Mesendoderm (in vitro differentiated cells): ENCODE measurements around the gene GSN.

Source experiments
- DNase-seq: peaks from one replicate; pipeline ENCODE4 v3.0.0; 2013
- H2AK5ac ChIP-seq: 2 replicates; pipeline ENCODE4 v1.6.1; 2013; ENCODE audit warnings: low read length, inconsistent platforms
- H2BK120ac ChIP-seq: 2 replicates; pipeline ENCODE4 v1.6.1; 2013; ENCODE audit warnings: low read depth, mild to moderate bottlenecking, low read length, moderate library complexity, mixed read lengths
- H2BK15ac ChIP-seq: replicated peaks from 2 replicates; pipeline ENCODE4 v1.6.1; 2013; ENCODE audit warnings: low read depth, mild to moderate bottlenecking, moderate library complexity
- H2BK5ac ChIP-seq: 2 replicates; pipeline ENCODE4 v1.6.1; 2013; ENCODE audit warnings: low read length, inconsistent platforms
- H3K18ac ChIP-seq: 2 replicates; pipeline ENCODE4 v1.6.1; 2013; ENCODE audit warnings: mild to moderate bottlenecking, low read length, mixed read lengths
- H3K23ac ChIP-seq: one replicate; pipeline ENCODE4 v1.6.1; 2013; ENCODE audit warnings: low read length
- H3K27ac ChIP-seq: 2 replicates; pipeline ENCODE4 v1.5.1; 2013; ENCODE audit warnings: low read depth, mild to moderate bottlenecking, inconsistent platforms, low read length, moderate library complexity
- H3K27me3 ChIP-seq: 2 replicates; pipeline ENCODE4 v1.6.1; 2013; ENCODE audit warnings: low read length, control low read depth, mild to moderate bottlenecking, inconsistent platforms; ENCODE audit not compliant: insufficient read depth, poor library complexity
- H3K36me3 ChIP-seq: 2 replicates; pipeline ENCODE4 v1.6.1; 2013; ENCODE audit warnings: low read length, inconsistent platforms; ENCODE audit not compliant: control insufficient read depth, insufficient read depth
- H3K4ac ChIP-seq: one replicate; pipeline ENCODE4 v1.6.1; 2013; ENCODE audit warnings: low read depth, mild to moderate bottlenecking, low read length, moderate library complexity
- H3K4me1 ChIP-seq: 2 replicates; pipeline ENCODE4 v1.6.1; 2013; ENCODE audit warnings: low read depth, low read length, inconsistent platforms; ENCODE audit not compliant: control insufficient read depth
- H3K4me2 ChIP-seq: 2 replicates; pipeline ENCODE4 v1.6.1; 2013; ENCODE audit warnings: low read length
- H3K4me3 ChIP-seq: 2 replicates; pipeline ENCODE4 v1.5.1; 2013; ENCODE audit warnings: mild to moderate bottlenecking, low read length
- H3K56ac ChIP-seq: one replicate; pipeline ENCODE4 v1.6.1; 2013; ENCODE audit warnings: low read length
- H3K79me1 ChIP-seq: 2 replicates; pipeline ENCODE4 v1.6.1; 2013; ENCODE audit warnings: low read length, inconsistent platforms
- H3K79me2 ChIP-seq: 2 replicates; pipeline ENCODE4 v1.6.1; 2013; ENCODE audit warnings: mild to moderate bottlenecking, low read length; ENCODE audit not compliant: control insufficient read depth, insufficient read depth
- H3K9ac ChIP-seq: 2 replicates; pipeline ENCODE4 v1.6.1; 2013; ENCODE audit warnings: low read length, inconsistent platforms
- H4K5ac ChIP-seq: one replicate; pipeline ENCODE4 v1.6.1; 2013; ENCODE audit warnings: low read length
- H4K8ac ChIP-seq: one replicate; pipeline ENCODE4 v1.6.1; 2013; ENCODE audit warnings: low read depth, mild to moderate bottlenecking, control low read depth, low read length, moderate library complexity
- WGBS: extraction: QIAGEN DNeasy Blood & Tissue Kit; methylation state at CpG from one replicate; pipeline ENCODE4 v1.1.7; 2013; ENCODE audit warnings: low lambda C conversion rate, missing lambda C conversion rate; ENCODE audit not compliant: insufficient coverage; ENCODE audit errors: extremely low coverage; 5-methylcytosine and 5-hydroxymethylcytosine counted together

GSN gene

GRCh38 chr9:121303456-121304451 is 35.8 kb downstream of the GSN start:
- no peak overlapping the region for H3K23ac ChIP-seq
- no CpG with 5 or more reads among the region's 3 CpGs for WGBS
- H3K9ac ChIP-seq, result no peak overlapping the region
- H2BK15ac ChIP-seq, result no peak overlapping the region
- no peaks in the 10 kb centered on the region for H3K79me2 ChIP-seq
- H2BK5ac ChIP-seq, result no peak overlapping the region
- no peak for DNase-seq
- H2BK120ac ChIP-seq, result no peak overlapping the region
- H3K4me1 ChIP-seq, result no peaks in the 10 kb centered on the region
- H3K56ac ChIP-seq, result no peak overlapping the region
- no peak overlapping the region for H3K18ac ChIP-seq
- no peaks in the 10 kb centered on the region for H3K79me1 ChIP-seq
- no peak overlapping the region for H3K4me2 ChIP-seq
- no peak overlapping the region for H2AK5ac ChIP-seq
- no peak overlapping the region for H4K8ac ChIP-seq
- H3K4me3 ChIP-seq, result no peak overlapping the region
- no peaks in the 10 kb centered on the region for H3K36me3 ChIP-seq
- H3K27me3 ChIP-seq, result no peaks in the 10 kb centered on the region
- H3K27ac ChIP-seq, result no peak overlapping the region
- H4K5ac ChIP-seq, result no peak overlapping the region
- H3K4ac ChIP-seq, result no peak overlapping the region

- Histone ChIP-seq H4K8ac (no peak overlapping the region), H3K4me1 (no peaks in the 10 kb centered on the region), H3K27me3 (no peaks in the 10 kb centered on the region), H3K79me2 (no peaks in the 10 kb centered on the region), H3K18ac (no peak overlapping the region), H3K79me1 (no peaks in the 10 kb centered on the region), H3K4me3 (no peak overlapping the region), H3K4me2 (no peak overlapping the region), H3K23ac (no peak overlapping the region), H2BK15ac (no peak overlapping the region), H2BK5ac (no peak overlapping the region), H2BK120ac (no peak overlapping the region), H4K5ac (no peak overlapping the region), H3K56ac (no peak overlapping the region), H3K4ac (no peak overlapping the region), H2AK5ac (no peak overlapping the region), H3K27ac (no peak overlapping the region), H3K36me3 (no peaks in the 10 kb centered on the region), H3K9ac (no peak overlapping the region)
- DNase-seq, result no peak
- no CpG with 5 or more reads among the region's 1 CpG for WGBS
Measured at GRCh38 chr9:121304707-121305106, 36.7 kb downstream of the GSN start.

- no peaks in the 10 kb centered on the region for H3K36me3 ChIP-seq
- H3K79me2 ChIP-seq, result no peaks in the 10 kb centered on the region
- H3K79me1 ChIP-seq, result no peaks in the 10 kb centered on the region
- H2BK120ac ChIP-seq, result no peak overlapping the region
- H3K4ac ChIP-seq, result no peak overlapping the region
- no peak overlapping the region for H2AK5ac ChIP-seq
- no peak overlapping the region for H2BK5ac ChIP-seq
- no peak overlapping the region for H4K5ac ChIP-seq
- DNase-seq, result no peak
- H3K56ac ChIP-seq, result no peak overlapping the region
- H3K23ac ChIP-seq, result no peak overlapping the region
- H3K27ac ChIP-seq, result no peak overlapping the region
- H3K4me2 ChIP-seq, result no peak overlapping the region
- H4K8ac ChIP-seq, result no peak overlapping the region
- H3K4me3 ChIP-seq, result no peak overlapping the region
- H2BK15ac ChIP-seq, result no peak overlapping the region
- no CpG with 5 or more reads among the region's 13 CpGs for whole genome bisulfite sequencing
- no peak overlapping the region for H3K9ac ChIP-seq
- H3K4me1 ChIP-seq, result no peaks in the 10 kb centered on the region
- no peak overlapping the region for H3K18ac ChIP-seq
- no peaks in the 10 kb centered on the region for H3K27me3 ChIP-seq
Measured at GRCh38 chr9:121305269-121305994, 37.5 kb downstream of the GSN start.

GRCh38 chr9:121307976-121308375 is 40.0 kb downstream of the GSN start:
- Histone ChIP-seq H3K56ac (no peak overlapping the region), H3K18ac (no peak overlapping the region), H2BK120ac (no peak overlapping the region), H3K27ac (no peak overlapping the region), H3K4me1 (no peaks in the 10 kb centered on the region), H3K4ac (no peak overlapping the region), H3K4me3 (no peak overlapping the region), H3K9ac (no peak overlapping the region), H4K8ac (no peak overlapping the region), H3K79me1 (no peaks in the 10 kb centered on the region), H3K4me2 (no peak overlapping the region), H2BK15ac (no peak overlapping the region), H3K27me3 (no peaks in the 10 kb centered on the region), H3K23ac (no peak overlapping the region), H2BK5ac (no peak overlapping the region), H4K5ac (no peak overlapping the region), H2AK5ac (no peak overlapping the region), H3K36me3 (no peaks in the 10 kb centered on the region), H3K79me2 (no peaks in the 10 kb centered on the region)
- no peak for DNase-seq
- no CpG with 5 or more reads among the region's 2 CpGs for WGBS

GRCh38 chr9:121308765-121309164 is 40.8 kb downstream of the GSN start:
- Histone ChIP-seq H2AK5ac (no peak overlapping the region), H3K9ac (no peak overlapping the region), H2BK5ac (no peak overlapping the region), H3K4me2 (no peak overlapping the region), H3K4me3 (no peak overlapping the region), H4K5ac (no peak overlapping the region), H3K56ac (no peak overlapping the region), H3K27me3 (no peaks in the 10 kb centered on the region), H2BK120ac (no peak overlapping the region), H2BK15ac (no peak overlapping the region), H4K8ac (no peak overlapping the region), H3K79me1 (no peaks in the 10 kb centered on the region), H3K4ac (no peak overlapping the region), H3K27ac (no peak overlapping the region), H3K18ac (no peak overlapping the region), H3K79me2 (no peaks in the 10 kb centered on the region), H3K36me3 (no peaks in the 10 kb centered on the region), H3K23ac (no peak overlapping the region), H3K4me1 (no peaks in the 10 kb centered on the region)
- DNase-seq, result no peak
- WGBS, result no CpG with 5 or more reads among the region's 13 CpGs
